GM12878 (cell line): ENCODE measurements around the gene NEK10. TPM values are rescaled to one million over a fixed set of nuclear protein-coding genes. Genes with fewer than 3 reads are reported as not detected.

Source experiments
- ATAC-seq: fragments of 200-7000 bp; cut with Tn5 transposase; 3 replicates; pipeline ENCODE4 v1.9.1; 2020; ENCODE audit warnings: mild to moderate bottlenecking, moderate library complexity
- BruUV-seq: library from RNA; stranded (reverse); fragments of 400-500 nt; replicated peaks from 2 replicates; lab custom pipeline; 2021; lab: Mats Ljungman, UMichigan
- CTCF ChIA-PET: fragments of 300-600 bp; sonication (Branson Sonifier 250); formaldehyde crosslinking; extraction: SDS; loops from one replicate; lab custom pipeline; 2021; ENCODE audit warnings: inconsistent platforms; lab: Yijun Ruan, JAX
- POLR2A ChIA-PET: fragments of 350-600 bp; formaldehyde crosslinking; extraction: SDS; loops from one replicate; lab custom pipeline; 2021; ENCODE audit warnings: inconsistent platforms; lab: Charles Lee
- RAD21 ChIA-PET: fragments of 300-600 bp; sonication (Branson Sonifier 250); formaldehyde crosslinking; loops from one replicate; lab custom pipeline; 2023; ENCODE audit warnings: antibody characterized with exemption; ENCODE audit not compliant: unreplicated experiment; lab: Charles Lee
- SMC1A ChIA-PET: fragments of 300-600 bp; sonication (Branson Sonifier 250); formaldehyde crosslinking; loops from one replicate; lab custom pipeline; 2023; ENCODE audit not compliant: unreplicated experiment, uncharacterized antibody; lab: Charles Lee
- DNase-seq: peaks from one replicate; pipeline ENCODE4 v3.0.0-alpha.2; 2011; ENCODE audit warnings: low read depth, low spot score
- FAIRE-seq: peaks from 3 replicates; lab custom pipeline; 2011; peaks lifted over from hg19 to GRCh38; lab: Jason Lieb, UNC
- H2AFZ ChIP-seq: 2 replicates; pipeline ENCODE4 v1.6.0; 2011; ENCODE audit warnings: low read depth, low read length, control low read depth; ENCODE audit not compliant: control insufficient read depth
- H3K27ac ChIP-seq: 2 replicates; pipeline ENCODE4 v1.5.1; 2011; ENCODE audit warnings: control low read depth; ENCODE audit not compliant: control insufficient read depth, insufficient read depth
- H3K27me3 ChIP-seq, 2 experiments: replicated peaks in 1 of 2; 2 replicates each; pipeline versions ENCODE4 v1.6.0 to v1.6.1; 2011; ENCODE audit warnings: low read length in 1 of 2; ENCODE audit not compliant: control insufficient read depth in 2 of 2, insufficient read depth in 2 of 2
- H3K36me3 ChIP-seq, 2 experiments: 2 replicates each; pipeline ENCODE4 v1.5.1; 2011; ENCODE audit warnings: low read length in 1 of 2; ENCODE audit not compliant: control insufficient read depth in 2 of 2, insufficient read depth in 2 of 2
- H3K4me1 ChIP-seq: 2 replicates; pipeline ENCODE4 v1.6.1; 2011; ENCODE audit warnings: mild to moderate bottlenecking, low read length, moderate library complexity, mixed read lengths; ENCODE audit not compliant: control insufficient read depth, insufficient read depth
- H3K4me2 ChIP-seq: 2 replicates; pipeline ENCODE4 v1.6.0; 2011; ENCODE audit warnings: control low read depth; ENCODE audit not compliant: control insufficient read depth, insufficient read depth
- H3K4me3 ChIP-seq: fragments of 200-600 bp; sonication (generic); 2 replicates; pipeline ENCODE4 v1.5.1; 2016
- H3K79me2 ChIP-seq: 2 replicates; pipeline ENCODE4 v1.6.0; 2011; ENCODE audit warnings: low read length; ENCODE audit not compliant: control insufficient read depth, insufficient read depth
- H3K9ac ChIP-seq: 2 replicates; pipeline ENCODE4 v1.8.0; 2011; ENCODE audit warnings: low read length, control low read depth, mixed read lengths; ENCODE audit not compliant: control insufficient read depth, insufficient read depth
- H3K9me3 ChIP-seq: replicated peaks from 3 replicates; pipeline ENCODE4 v1.5.1; 2011; ENCODE audit warnings: mild to moderate bottlenecking, low read length; ENCODE audit not compliant: control insufficient read depth, insufficient read depth
- H4K20me1 ChIP-seq: 2 replicates; pipeline ENCODE4 v1.6.0; 2011; ENCODE audit not compliant: control insufficient read depth, insufficient read depth
- BCLAF1 ChIP-seq: fragments of 450-650 bp; IDR thresholded peaks from 2 replicates; pipeline ENCODE4 v1.6.1; 2017; ENCODE audit warnings: antibody characterized with exemption, mild to moderate bottlenecking, moderate library complexity
- MEF2B ChIP-seq: fragments of 450-650 bp; IDR thresholded peaks from 2 replicates; pipeline ENCODE4 v1.6.1; 2018; ENCODE audit warnings: mild to moderate bottlenecking, moderate library complexity; ENCODE audit not compliant: partially characterized antibody, poor library complexity, severe bottlenecking
- SMAD5 ChIP-seq: IDR thresholded peaks from 2 replicates; pipeline ENCODE4 v1.6.1; 2016; ENCODE audit warnings: antibody characterized with exemption, low read depth
- SUZ12 ChIP-seq: fragments of 200-600 bp; sonication (generic); IDR thresholded peaks from one replicate; pipeline ENCODE4 v1.6.1; 2018; ENCODE audit warnings: antibody characterized with exemption, mild to moderate bottlenecking; ENCODE audit not compliant: unreplicated experiment
- TCF7 ChIP-seq: IDR thresholded peaks from 2 replicates; pipeline ENCODE4 v1.6.1; 2014; ENCODE audit warnings: antibody characterized with exemption, borderline replicate concordance
- ZBTB4 ChIP-seq: fragments of 450-650 bp; formaldehyde crosslinking; IDR thresholded peaks from 2 replicates; pipeline ENCODE4 v1.4.0; 2022; ENCODE audit warnings: mild to moderate bottlenecking, moderate library complexity
- WGBS: methylation state at CpG from one replicate; pipeline ENCODE4 v1.1.6; 2016; ENCODE audit warnings: low lambda C conversion rate; ENCODE audit not compliant: insufficient replicate concordance, insufficient coverage; ENCODE audit errors: missing lambda C conversion rate; 5-methylcytosine and 5-hydroxymethylcytosine counted together
- in situ Hi-C: fragments of 300-500 bp; cut with MboI; formaldehyde crosslinking; loops from 9 replicates; pipeline ENCODE4 v1.14.3; 2018; ENCODE audit warnings: mixed read lengths
- intact Hi-C: fragments of 100-400 bp; cut with micrococcal nuclease; formaldehyde crosslinking; loops from one replicate; pipeline ENCODE4 v1.14.2; 2022; ENCODE audit not compliant: unreplicated experiment
- polyA plus RNA-seq, 11 experiments: library from polyadenylated mRNA; depleted of rRNA in 4 of 11; unstranded in 6 of 11; stranded (reverse) in 5 of 11; fragments of >200 nt; fragmentation: Nextera tagmentation in 4 of 11; fragmentation: Illumina TruSeq in 1 of 11; extraction: Ambion mirVana in 4 of 11; extraction: Trizol in 1 of 11; gene quantifications; 1 replicate in 1 of 11; 2 replicates in 10 of 11; pipeline versions ENCODE4 v1.2.1 to v1.2.3, GENCODE V29; 2011 to 2016; ENCODE audit warnings: inconsistent platforms in 2 of 11, missing spikeins in 2 of 11, low read depth in 1 of 11
- total RNA-seq, 4 experiments: library from RNA; depleted of rRNA in 3 of 4; stranded (reverse); fragments of >200 nt in 3 of 4; fragmentation: Illumina TruSeq in 1 of 4; extraction: Trizol in 1 of 4; gene quantifications; 2 replicates each; pipeline versions ENCODE4 v1.2.1 to v1.2.3, GENCODE V29; 2013 to 2021

Gene NEK10
- total and polyA plus RNA-seq, 10 of the 15 experiments (the other 5 are each of a cell fraction or from before 2014, with no cell fraction given), result 0.06 to 0.40 (median 0.16) TPM; not detected in 2

GRCh38 chr3:27208961-27209616 is 160.1 kb downstream of the NEK10 start:
- FAIRE-seq, result no peak
- no peaks in the 10 kb centered on the region for H4K20me1 ChIP-seq
- SMC1A ChIA-PET, result interaction anchor here (1.0 to 1.1 kb wide), 2 partner anchors 45 to 75 kb away, joined by 3 read pairs; no protein-coding TSS in a partner anchor
- POLR2A ChIA-PET, result no interaction called here
- H3K4me3 ChIP-seq, result no peak overlapping the region
- in situ Hi-C loops, result no loop called here
- H3K27me3 ChIP-seq, result no peaks in the 10 kb centered on the region
- BruUV-seq, result no TSS peak
- no peak overlapping the region for H2AFZ ChIP-seq
- no peak overlapping the region for H3K9ac ChIP-seq
- no peaks in the 10 kb centered on the region for H3K36me3 ChIP-seq
- TF ChIP-seq MEF2B, result no peak
- no peak for TF ChIP-seq BCLAF1
- TF ChIP-seq SUZ12, result no peak
- no peak for TF ChIP-seq SMAD5
- TF ChIP-seq TCF7, result no peak
- TF ChIP-seq ZBTB4 (CRISPR knock-in tag), result no peak
- CTCF ChIA-PET, result interaction anchor here (1.2 kb wide), 1 partner anchor 75 kb away, joined by 3 read pairs; no protein-coding TSS in a partner anchor
- H3K9me3 ChIP-seq, result no peaks in the 10 kb centered on the region
- no peak for DNase-seq
- H3K4me2 ChIP-seq, result no peak overlapping the region; the same call in 1 of the 2 replicates
- RAD21 ChIA-PET, result no interaction called here
- no peaks in the 10 kb centered on the region for H3K79me2 ChIP-seq
- intact Hi-C loops, result no loop called here
- H3K27ac ChIP-seq, result no peak overlapping the region
- no peak for ATAC-seq
- peaks cover 4% of the 10 kb centered on the region; the same call in 1 of the 2 replicates for H3K4me1 ChIP-seq
- 17% methylated on average over 2 of the region's 2 CpGs for WGBS
